EH (cell line): ENCODE results near the gene MED9.

Experiments
- DNase-seq: peaks from one replicate; pipeline ENCODE4 v3.0.0-alpha.2; 2015; ENCODE audit warnings: low read depth

MED9 gene

GRCh38 chr17:17505151-17505550 lies 28.4 kb downstream of the MED9 start:
- DNase-seq, result no peak

GRCh38 chr17:17505610-17506171 lies 28.9 kb downstream of the MED9 start:
- no peak for DNase-seq

- DNase-seq, result no peak
Observed at GRCh38 chr17:17506181-17506741, 29.5 kb downstream of the MED9 start.

GRCh38 chr17:17506893-17507464 lies 30.2 kb downstream of the MED9 start:
- no peak for DNase-seq

- DNase-seq, result no peak
Observed at GRCh38 chr17:17507465-17508011, 30.7 kb downstream of the MED9 start.

DNA sequence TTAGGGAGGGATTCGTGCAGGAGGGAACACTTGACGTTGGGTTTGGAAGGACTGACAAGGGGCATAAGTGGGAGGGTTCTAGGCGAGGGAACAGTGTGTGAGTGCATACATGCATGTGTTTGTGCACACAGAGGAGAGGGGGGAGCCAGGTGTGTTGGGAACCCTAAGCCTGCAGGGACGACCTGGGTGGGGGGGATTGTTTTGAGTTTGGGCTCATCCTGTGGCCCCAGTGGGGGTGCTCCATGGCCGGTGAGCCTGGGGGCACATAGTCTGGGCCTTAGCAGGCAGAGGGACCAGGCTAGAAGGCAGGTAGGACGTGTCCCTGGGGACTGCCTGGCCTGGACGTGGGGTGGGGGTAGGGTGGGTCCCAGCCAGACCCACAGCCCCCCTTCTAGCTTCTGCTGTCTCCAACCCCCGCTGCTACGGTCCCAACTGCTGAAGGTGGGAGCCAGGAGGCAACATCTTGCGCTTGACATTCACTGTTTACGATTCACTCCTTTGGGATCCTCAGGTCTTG lies 31.3 kb downstream of the MED9 start:
- no peak for DNase-seq

DNA sequence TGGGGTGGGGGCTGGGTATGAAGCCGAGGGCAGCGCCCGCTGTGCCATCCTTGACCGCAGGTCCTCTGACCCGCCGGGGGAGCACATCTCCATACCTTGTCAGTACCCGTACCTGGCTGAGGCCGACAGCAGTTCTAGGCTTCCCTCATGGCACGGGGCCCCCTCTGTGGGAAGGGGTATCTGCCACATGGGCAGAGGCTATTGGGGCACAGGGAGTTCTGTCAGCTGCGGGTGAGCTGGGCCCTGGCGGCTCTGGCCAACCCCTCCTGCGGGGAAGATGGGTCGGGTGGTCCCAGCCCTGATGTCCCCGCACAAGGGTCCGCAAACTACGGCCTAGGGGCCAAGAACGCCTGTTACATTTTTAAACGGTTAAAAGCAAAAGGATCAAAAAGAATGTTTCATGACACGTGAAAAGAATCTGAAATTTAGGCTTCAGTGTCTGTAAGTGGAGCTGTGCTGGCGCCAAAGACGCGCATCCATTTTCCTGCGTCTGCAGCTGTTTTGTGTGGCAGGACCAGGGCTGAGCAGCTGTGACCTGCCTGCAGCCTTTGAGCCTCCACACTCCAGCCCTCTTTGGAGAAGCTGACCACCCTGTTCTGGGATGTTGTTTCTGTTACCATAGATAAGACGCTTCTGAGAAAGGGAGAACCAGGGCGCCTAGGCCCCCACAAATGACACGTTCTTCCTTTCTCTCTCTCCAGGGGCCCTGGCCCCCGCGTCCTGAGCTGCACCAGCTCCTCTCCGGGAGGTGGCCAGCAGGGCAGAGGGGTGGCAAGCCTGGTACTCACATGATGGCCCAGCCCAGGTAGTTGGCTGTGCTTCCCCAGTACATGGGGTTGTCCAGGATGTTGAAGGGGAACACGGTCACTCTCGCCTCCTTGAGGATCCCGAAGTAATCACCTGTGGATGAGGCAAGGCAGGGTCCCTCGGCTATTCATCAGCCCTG lies 32.1 kb downstream of the MED9 start:
- DNase-seq, result no peak

GRCh38 chr17:17509601-17510425 lies 33.0 kb downstream of the MED9 start:
- no peak for DNase-seq

GRCh38 chr17:17510456-17511292 lies 33.9 kb downstream of the MED9 start:
- no peak for DNase-seq

GRCh38 chr17:17511293-17511741 lies 34.5 kb downstream of the MED9 start:
- DNase-seq, result no peak

GRCh38 chr17:17511881-17512858 lies 35.4 kb downstream of the MED9 start:
- peak; percentile 98 for DNase-seq

DNA sequence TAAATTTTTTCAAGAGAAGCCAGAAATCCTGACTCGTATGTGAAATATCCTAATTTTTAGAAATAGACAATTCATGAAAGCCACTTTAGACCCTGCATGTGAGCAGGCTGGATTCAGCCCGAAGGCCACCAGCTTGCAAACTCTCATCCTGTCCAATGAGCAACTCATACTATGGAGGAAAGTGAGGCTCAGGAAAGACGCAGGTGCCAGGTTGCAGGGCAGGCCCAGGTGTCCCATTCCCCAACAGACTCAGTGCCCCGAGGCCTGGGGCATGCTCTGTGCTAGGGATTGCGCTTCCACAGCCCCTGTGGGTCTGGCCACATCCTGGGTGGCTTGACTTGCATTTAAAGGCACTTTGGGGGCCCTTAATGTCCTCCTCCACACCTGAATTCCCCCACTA lies 36.1 kb downstream of the MED9 start:
- peak; percentile 26 for DNase-seq

DNA sequence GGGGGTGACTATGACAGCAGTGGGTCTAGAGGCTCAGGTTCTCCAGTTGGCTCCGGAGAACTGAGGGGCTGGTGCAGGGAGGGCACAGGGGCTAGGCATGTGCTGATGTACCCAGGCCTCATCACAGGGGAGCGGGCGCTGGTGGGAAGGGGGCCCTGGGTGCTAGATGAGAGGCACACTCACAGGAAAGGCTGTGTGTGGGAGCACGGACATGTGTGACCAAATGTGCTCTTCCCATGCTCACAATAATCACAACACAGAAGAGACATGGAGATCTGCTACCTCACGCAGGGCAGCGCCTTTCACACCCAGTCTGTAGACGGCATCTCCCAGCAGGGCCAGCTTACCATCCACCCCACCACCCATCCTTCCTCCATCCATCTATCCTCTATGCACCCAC lies 36.8 kb downstream of the MED9 start:
- DNase-seq, result no peak

- DNase-seq, result no peak
Observed at GRCh38 chr17:17514361-17514992, 37.7 kb downstream of the MED9 start.

DNA sequence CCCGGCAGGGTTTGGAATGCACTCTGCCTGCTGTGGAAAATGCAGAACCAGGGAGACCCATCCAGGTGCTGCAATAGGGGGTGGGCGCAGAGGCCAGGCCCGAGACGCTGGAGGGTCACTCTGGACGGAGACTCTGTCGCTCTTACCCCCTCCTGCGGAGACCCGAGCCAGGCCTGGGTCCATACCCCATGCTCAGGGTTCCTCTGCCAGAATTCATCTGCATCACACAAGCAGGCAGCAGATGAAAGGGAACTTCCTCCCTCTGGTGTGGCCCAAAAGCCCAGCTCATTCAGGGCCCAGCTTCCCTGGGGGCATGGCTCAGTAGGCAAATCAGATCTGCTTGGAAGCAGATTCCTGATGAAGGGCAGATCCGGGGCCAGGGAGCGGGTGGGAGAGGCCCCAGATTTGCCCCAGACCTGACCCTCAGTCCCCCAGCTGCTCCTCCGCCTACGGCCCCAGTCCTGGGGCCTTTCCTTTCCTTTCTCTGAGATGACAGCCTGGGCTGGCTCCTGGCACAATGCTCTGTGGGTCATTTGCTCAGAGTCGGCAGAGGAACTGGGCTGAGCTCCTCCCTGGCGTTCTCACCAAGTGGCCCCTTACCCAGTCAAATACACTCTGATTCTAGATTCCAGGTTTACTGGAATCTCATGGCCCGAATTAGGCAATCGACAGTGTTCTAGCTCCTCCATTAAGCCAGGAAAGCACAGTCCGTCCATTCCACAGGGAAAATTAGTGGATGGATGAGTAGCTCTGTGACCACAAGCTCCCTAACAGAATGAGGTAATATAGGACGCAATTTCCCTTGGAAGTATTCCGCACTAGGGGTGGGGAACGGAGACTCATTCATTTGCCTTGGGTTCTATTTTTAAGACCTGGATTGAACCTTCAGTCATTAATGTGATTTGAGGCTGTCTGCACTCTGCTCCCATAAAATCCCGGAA lies 38.5 kb downstream of the MED9 start:
- DNase-seq, result peak; percentile 94

DNA sequence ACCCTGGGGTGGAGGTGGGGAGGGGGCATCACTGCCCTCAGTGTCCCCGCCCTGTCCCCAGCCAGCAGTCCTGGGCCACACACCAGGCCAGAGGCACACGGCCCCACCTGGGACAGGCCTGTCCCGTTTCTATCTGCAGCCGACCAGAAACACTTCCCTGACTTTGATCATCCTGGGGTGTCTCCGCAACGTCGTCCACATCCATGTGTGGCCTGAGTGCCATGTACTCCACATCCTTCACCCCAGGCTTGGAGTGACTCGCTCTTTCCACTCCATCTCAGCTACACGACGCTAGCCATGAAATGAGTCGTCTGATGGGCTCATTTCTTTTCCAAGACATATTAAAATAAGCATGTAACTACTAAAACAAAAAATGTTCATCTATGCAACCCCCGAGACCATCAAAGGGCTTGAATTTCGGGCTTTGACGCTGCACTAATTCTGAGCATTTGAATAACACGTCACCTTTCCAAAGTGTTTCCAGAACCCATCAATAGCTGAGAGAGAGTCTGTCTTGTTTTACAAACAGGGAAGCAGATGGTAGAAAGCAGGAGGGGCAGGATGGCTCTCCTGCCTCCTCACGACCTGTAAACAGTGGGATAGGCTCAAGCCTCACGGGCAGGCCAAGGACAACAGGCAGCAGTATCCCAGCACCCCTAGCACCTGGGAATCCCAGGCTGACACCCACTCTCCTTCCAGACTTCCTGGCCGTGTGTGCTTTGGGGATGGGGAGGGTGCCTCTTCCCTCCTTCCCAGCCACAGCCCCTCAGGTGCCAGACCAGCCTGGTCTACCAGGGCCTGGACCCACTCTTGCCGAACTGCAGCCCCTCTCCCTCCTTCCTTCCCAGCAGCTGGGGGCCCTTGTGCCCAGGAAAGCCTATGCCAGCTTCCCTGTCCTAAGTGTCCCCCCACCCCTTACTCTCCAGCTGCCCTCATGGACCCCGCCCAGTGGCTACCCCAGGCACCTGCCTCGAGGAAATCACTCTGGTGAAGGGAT lies 39.4 kb downstream of the MED9 start:
- DNase-seq, result peak; percentile 91
